ENCODE results near the gene TRABD2A.

- TF ChIP-seq CTCF (IDR thresholded peaks at IDR 0.05) (no peak), POLR2A (IDR thresholded peaks at IDR 0.05) (no peak), POLR2AphosphoS5 (IDR thresholded peaks at IDR 0.05) (no peak)
These were observed 1.5 kb upstream of the TRABD2A start for GRCh38 chr2:84882414-84882738.

All from breast epithelium (tissue), 3 donors.